H9 (cell line): Measurements from ENCODE around the gene POT1. TPM values are rescaled to one million over a fixed set of nuclear protein-coding genes. Genes with fewer than 3 reads are reported as not detected.
A peak's percentile ranks its signal among the peaks of the same experiment; 100 is the strongest.

ENCODE experiments used
- DNase-seq: peaks from one replicate; pipeline ENCODE4 v3.0.0-alpha.2; 2017
- H2AFZ ChIP-seq: one replicate; pipeline ENCODE4 v1.6.1; 2013; ENCODE audit warnings: mild to moderate bottlenecking, low read length, control low read depth, moderate library complexity
- H2AK5ac ChIP-seq: 2 replicates; pipeline ENCODE4 v1.6.1; 2013; ENCODE audit warnings: low read length, control low read depth, mixed read lengths; ENCODE audit not compliant: insufficient read length
- H2BK120ac ChIP-seq: one replicate; pipeline ENCODE4 v1.6.1; 2013; ENCODE audit warnings: low read depth, mild to moderate bottlenecking, low read length, control low read depth, inconsistent platforms; ENCODE audit not compliant: poor library complexity, severe bottlenecking
- H2BK12ac ChIP-seq: 2 replicates; pipeline ENCODE4 v1.6.1; 2013; ENCODE audit warnings: low read length, control low read depth, mixed read lengths, low read depth; ENCODE audit not compliant: insufficient read length
- H2BK15ac ChIP-seq: 2 replicates; pipeline ENCODE4 v1.6.1; 2013; ENCODE audit warnings: low read depth, low read length, control low read depth
- H2BK20ac ChIP-seq: one replicate; pipeline ENCODE4 v1.6.1; 2013; ENCODE audit warnings: low read depth, mild to moderate bottlenecking, low read length, control low read depth, inconsistent platforms; ENCODE audit not compliant: poor library complexity, severe bottlenecking
- H2BK5ac ChIP-seq: 2 replicates; pipeline ENCODE4 v1.6.1; 2013; ENCODE audit warnings: low read length, control low read depth, mixed read lengths; ENCODE audit not compliant: insufficient read length
- H3K14ac ChIP-seq: 2 replicates; pipeline ENCODE4 v1.6.1; 2013; ENCODE audit warnings: low read length, control low read depth; ENCODE audit not compliant: insufficient read depth
- H3K18ac ChIP-seq: 2 replicates; pipeline ENCODE4 v1.6.1; 2013; ENCODE audit warnings: low read depth, mild to moderate bottlenecking, mixed read lengths, low read length, control low read depth; ENCODE audit not compliant: insufficient read length
- H3K23ac ChIP-seq: 2 replicates; pipeline ENCODE4 v1.6.1; 2013; ENCODE audit warnings: low read length, control low read depth, mixed read lengths, low read depth; ENCODE audit not compliant: insufficient read length
- H3K23me2 ChIP-seq: 2 replicates; pipeline ENCODE4 v1.6.1; 2013; ENCODE audit warnings: low read depth, mild to moderate bottlenecking, mixed read lengths, low read length, control low read depth; ENCODE audit not compliant: insufficient read length, poor library complexity, severe bottlenecking
- H3K27ac ChIP-seq: 2 replicates; pipeline ENCODE4 v1.5.1; 2013; ENCODE audit warnings: low read length, control low read depth, mixed read lengths, low read depth; ENCODE audit not compliant: insufficient read length
- H3K27me3 ChIP-seq: 2 replicates; pipeline ENCODE4 v1.6.1; 2013; ENCODE audit warnings: low read length, control low read depth, inconsistent platforms; ENCODE audit not compliant: insufficient read depth
- H3K4ac ChIP-seq: 2 replicates; pipeline ENCODE4 v1.6.1; 2013; ENCODE audit warnings: low read depth, mild to moderate bottlenecking, control low read depth, inconsistent platforms, low read length, moderate library complexity
- H3K4me1 ChIP-seq: 2 replicates; pipeline ENCODE4 v1.6.1; 2013; ENCODE audit warnings: low read length, control low read depth, inconsistent platforms; ENCODE audit not compliant: insufficient read depth
- H3K4me2 ChIP-seq: 2 replicates; pipeline ENCODE4 v1.6.1; 2013; ENCODE audit warnings: low read length, control low read depth, mixed read lengths; ENCODE audit not compliant: insufficient read length, insufficient read depth
- H3K56ac ChIP-seq: 2 replicates; pipeline ENCODE4 v1.6.1; 2013; ENCODE audit warnings: low read depth, mild to moderate bottlenecking, mixed read lengths, low read length, control low read depth; ENCODE audit not compliant: insufficient read length
- H3K79me1 ChIP-seq: 2 replicates; pipeline ENCODE4 v1.6.1; 2013; ENCODE audit warnings: low read depth, mild to moderate bottlenecking, moderate library complexity, low read length, control low read depth, inconsistent platforms; ENCODE audit not compliant: insufficient read depth, poor library complexity, severe bottlenecking
- H3K79me2 ChIP-seq: 2 replicates; pipeline ENCODE4 v1.6.1; 2013; ENCODE audit warnings: low read length, control low read depth, inconsistent platforms; ENCODE audit not compliant: insufficient read depth
- H3K9ac ChIP-seq: 2 replicates; pipeline ENCODE4 v1.6.1; 2013; ENCODE audit warnings: low read length, control low read depth, mixed read lengths; ENCODE audit not compliant: insufficient read length; ENCODE audit errors: extremely low read depth
- H3K9me3 ChIP-seq: one replicate; pipeline ENCODE4 v1.6.1; 2013; ENCODE audit warnings: low read depth, low read length, inconsistent platforms; ENCODE audit not compliant: control insufficient read depth
- H3T11ph ChIP-seq: one replicate; pipeline ENCODE4 v1.6.1; 2013; ENCODE audit warnings: mild to moderate bottlenecking, low read length, control low read depth, inconsistent platforms
- H4K20me1 ChIP-seq: one replicate; pipeline ENCODE4 v1.6.1; 2013; ENCODE audit not compliant: control insufficient read depth, insufficient read length, insufficient read depth
- H4K5ac ChIP-seq: 2 replicates; pipeline ENCODE4 v1.6.1; 2013; ENCODE audit warnings: low read depth, mild to moderate bottlenecking, mixed read lengths, low read length, control low read depth; ENCODE audit not compliant: insufficient read length
- H4K8ac ChIP-seq: replicated peaks from 2 replicates; pipeline ENCODE4 v1.6.1; 2013; ENCODE audit warnings: low read length, control low read depth, mixed read lengths, low read depth; ENCODE audit not compliant: insufficient read length
- H4K91ac ChIP-seq: 2 replicates; pipeline ENCODE4 v1.6.1; 2013; ENCODE audit warnings: low read depth, mild to moderate bottlenecking, moderate library complexity, mixed read lengths, low read length, control low read depth; ENCODE audit not compliant: insufficient read length
- H3K27ac Mint-ChIP-seq, 3 experiments: 2 replicates in 2 of 3; 3 replicates in 1 of 3; pipeline ENCODE4 v1.8.0; 2020 to 2021; ENCODE audit warnings: mixed read lengths in 3 of 3, mild to moderate bottlenecking in 1 of 3, moderate library complexity in 1 of 3
- H3K27me3 Mint-ChIP-seq: 2 replicates; pipeline ENCODE4 v1.8.0; 2021; ENCODE audit warnings: low read depth, mild to moderate bottlenecking, moderate library complexity, mixed read lengths
- H3K36me3 Mint-ChIP-seq, 3 experiments: 2 replicates in 2 of 3; 3 replicates in 1 of 3; pipeline ENCODE4 v1.8.0; 2020 to 2021; ENCODE audit warnings: low read depth in 3 of 3, mixed read lengths in 3 of 3; ENCODE audit not compliant: insufficient read depth in 1 of 3
- H3K4me1 Mint-ChIP-seq, 2 experiments: 2 replicates each; pipeline ENCODE4 v1.8.0; 2020; ENCODE audit warnings: mixed read lengths in 2 of 2
- H3K4me3 Mint-ChIP-seq, 2 experiments: 2 replicates in 1 of 2; 3 replicates in 1 of 2; pipeline ENCODE4 v1.8.0; 2020 to 2021; ENCODE audit warnings: mild to moderate bottlenecking in 2 of 2, mixed read lengths in 2 of 2, moderate library complexity in 1 of 2
- H3K9me3 Mint-ChIP-seq, 2 experiments: 2 replicates in 1 of 2; 3 replicates in 1 of 2; pipeline ENCODE4 v1.8.0; 2020; ENCODE audit warnings: mild to moderate bottlenecking in 2 of 2, mixed read lengths in 2 of 2, moderate library complexity in 1 of 2
- WGBS: extraction: QIAGEN DNeasy Blood & Tissue Kit; methylation state at CpG from one replicate; pipeline ENCODE4 v1.1.7; 2013; ENCODE audit warnings: missing lambda C conversion rate, low lambda C conversion rate, mixed read lengths; ENCODE audit not compliant: insufficient read length; ENCODE audit errors: extremely low coverage; 5-methylcytosine and 5-hydroxymethylcytosine counted together
- total RNA-seq: library from RNA; stranded (reverse); gene quantifications from 2 replicates; pipeline ENCODE4 v1.2.1, GENCODE V29; 2021
- TF ChIP-seq, protein P1 (sequence below): fragments of 200-600 bp; sonication (generic); conservative IDR thresholded peaks from 3 replicates; pipeline ENCODE4 v1.8.0; 2021; ENCODE audit warnings: antibody characterized with exemption, mild to moderate bottlenecking

POT1 gene
- total RNA-seq, 1 experiment from 2014 or later = 23.4 TPM

- H3T11ph ChIP-seq = no peak overlapping the region
- no peak overlapping the region for H3K23ac ChIP-seq
- H3K18ac ChIP-seq = no peak overlapping the region
- no peaks in the 10 kb centered on the region for H3K79me1 ChIP-seq
- H4K5ac ChIP-seq = no peak overlapping the region
- H2BK12ac ChIP-seq = no peak overlapping the region
- Mint-ChIP-seq H3K27me3 (peaks cover 3% of the 10 kb centered on the region; the same call in 1 of the 2 replicates), H3K4me3 (peak overlapping the region; percentile 95 to 97), H3K36me3 (peaks cover 0 to 6% (median 2%) of the 10 kb centered on the region in 3 experiments; a peak in 3 of 7 replicates), H3K9me3 (no peaks in the 10 kb centered on the region), H3K4me1 (peaks cover 6 to 11% of the 10 kb centered on the region in 2 experiments), H3K27ac (peak overlapping the region; percentile 55 to 92 (median 83); a peak in 3 of 7 replicates)
- no peak overlapping the region for H2AFZ ChIP-seq
- H2AK5ac ChIP-seq = no peak overlapping the region
- TF ChIP-seq, protein P1, sequence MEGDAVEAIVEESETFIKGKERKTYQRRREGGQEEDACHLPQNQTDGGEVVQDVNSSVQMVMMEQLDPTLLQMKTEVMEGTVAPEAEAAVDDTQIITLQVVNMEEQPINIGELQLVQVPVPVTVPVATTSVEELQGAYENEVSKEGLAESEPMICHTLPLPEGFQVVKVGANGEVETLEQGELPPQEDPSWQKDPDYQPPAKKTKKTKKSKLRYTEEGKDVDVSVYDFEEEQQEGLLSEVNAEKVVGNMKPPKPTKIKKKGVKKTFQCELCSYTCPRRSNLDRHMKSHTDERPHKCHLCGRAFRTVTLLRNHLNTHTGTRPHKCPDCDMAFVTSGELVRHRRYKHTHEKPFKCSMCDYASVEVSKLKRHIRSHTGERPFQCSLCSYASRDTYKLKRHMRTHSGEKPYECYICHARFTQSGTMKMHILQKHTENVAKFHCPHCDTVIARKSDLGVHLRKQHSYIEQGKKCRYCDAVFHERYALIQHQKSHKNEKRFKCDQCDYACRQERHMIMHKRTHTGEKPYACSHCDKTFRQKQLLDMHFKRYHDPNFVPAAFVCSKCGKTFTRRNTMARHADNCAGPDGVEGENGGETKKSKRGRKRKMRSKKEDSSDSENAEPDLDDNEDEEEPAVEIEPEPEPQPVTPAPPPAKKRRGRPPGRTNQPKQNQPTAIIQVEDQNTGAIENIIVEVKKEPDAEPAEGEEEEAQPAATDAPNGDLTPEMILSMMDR = no peak
- no peak overlapping the region for H2BK120ac ChIP-seq
- no peak overlapping the region for H3K56ac ChIP-seq
- H3K9me3 ChIP-seq = no peaks in the 10 kb centered on the region
- H3K27me3 ChIP-seq = no peaks in the 10 kb centered on the region
- H2BK15ac ChIP-seq = no peak overlapping the region
- H4K91ac ChIP-seq = no peak overlapping the region
- no peak overlapping the region for H4K8ac ChIP-seq
- H3K14ac ChIP-seq = no peak overlapping the region
- no peak overlapping the region for H3K4me2 ChIP-seq
- H3K23me2 ChIP-seq = no peaks in the 10 kb centered on the region
- no peak overlapping the region for H3K27ac ChIP-seq
- no peak overlapping the region for H2BK20ac ChIP-seq
- WGBS = no CpG with 5 or more reads among the region's 1 CpG
- H2BK5ac ChIP-seq = no peak overlapping the region
- no peak for DNase-seq
- H3K9ac ChIP-seq = no peak overlapping the region
- H3K4me1 ChIP-seq = no peaks in the 10 kb centered on the region
- H4K20me1 ChIP-seq = no peaks in the 10 kb centered on the region
- H3K4ac ChIP-seq = no peak overlapping the region
- 0 out of 2 replicates have a peak, but pooled peaks cover 3% of the 10 kb centered on the region for H3K79me2 ChIP-seq
These were observed 573 bp upstream of the POT1 start for GRCh38 chr7:124930173-124930623.
